ENCODE results near the gene ATP8A1.

ATP8A1 gene

GRCh38 chr4:42410446-42410845 is 246.5 kb downstream of the ATP8A1 start:
- no peak for TF ChIP-seq CTCF (IDR thresholded peaks at IDR 0.05; ENCODE audit: low read depth, low read length, missing control alignments)
- DNase-seq (ENCODE audit: low read depth) = no peak
- H3K4me3 ChIP-seq (ENCODE audit: low read depth, low read length) = no peak overlapping the region

GRCh38 chr4:42404001-42404400 is 252.9 kb downstream of the ATP8A1 start:
- no peak for DNase-seq (ENCODE audit: low read depth)
- TF ChIP-seq CTCF (IDR thresholded peaks at IDR 0.05; ENCODE audit: low read depth, low read length, missing control alignments) = peak; percentile 30
- H3K4me3 ChIP-seq (ENCODE audit: low read depth, low read length) = no peak overlapping the region

GRCh38 chr4:42401171-42401570 is 255.7 kb downstream of the ATP8A1 start:
- no peak for DNase-seq (ENCODE audit: low read depth)
- TF ChIP-seq CTCF (IDR thresholded peaks at IDR 0.05; ENCODE audit: low read depth, low read length, missing control alignments) = no peak
- H3K4me3 ChIP-seq (ENCODE audit: low read depth, low read length) = no peak overlapping the region

GRCh38 chr4:42399393-42399792 is 257.5 kb downstream of the ATP8A1 start:
- peak overlapping the region; percentile 69 for H3K4me3 ChIP-seq (ENCODE audit: low read depth, low read length)
- no peak for DNase-seq (ENCODE audit: low read depth)

GRCh38 chr4:42398871-42399331 is 258.0 kb downstream of the ATP8A1 start:
- no peak for TF ChIP-seq CTCF (IDR thresholded peaks at IDR 0.05; ENCODE audit: low read depth, low read length, missing control alignments)
- DNase-seq (ENCODE audit: low read depth) = no peak
- H3K4me3 ChIP-seq (ENCODE audit: low read depth, low read length) = peak overlapping the region; percentile 69

More at GRCh38 chr4:42399393-42399792, 257.5 kb downstream of the ATP8A1 start:
- TF ChIP-seq CTCF (IDR thresholded peaks at IDR 0.05; ENCODE audit: low read depth, low read length, missing control alignments) = no peak

GRCh38 chr4:42398171-42398870 is 258.6 kb downstream of the ATP8A1 start:
- H3K4me3 ChIP-seq (ENCODE audit: low read depth, low read length) = peak overlapping the region; percentile 69
- peak; percentile 20 for TF ChIP-seq CTCF (IDR thresholded peaks at IDR 0.05; ENCODE audit: low read depth, low read length, missing control alignments)
- DNase-seq (ENCODE audit: low read depth) = no peak

GRCh38 chr4:42397635-42398170 is 259.2 kb downstream of the ATP8A1 start:
- no peak for DNase-seq (ENCODE audit: low read depth)

More at GRCh38 chr4:42397635-42398170, 259.2 kb downstream of the ATP8A1 start:
- no peak for TF ChIP-seq CTCF (IDR thresholded peaks at IDR 0.05; ENCODE audit: low read depth, low read length, missing control alignments)
- H3K4me3 ChIP-seq (ENCODE audit: low read depth, low read length) = peak overlapping the region; percentile 69

Data from GM12864 (cell line).